Loucy (cell line): Measurements from ENCODE around the gene SKAP2.

Experiments
- H2AFZ ChIP-seq: fragments of 200-600 bp; sonication (generic); 2 replicates; pipeline ENCODE4 v1.6.0; 2016; ENCODE audit warnings: antibody characterized with exemption, mild to moderate bottlenecking, low read length, moderate library complexity
- H3F3A ChIP-seq: fragments of 200-600 bp; 2 replicates; pipeline ENCODE4 v1.6.0; 2016; ENCODE audit warnings: antibody characterized with exemption, low read depth, mild to moderate bottlenecking
- H3K27me3 ChIP-seq: fragments of 200-600 bp; sonication (generic); 2 replicates; pipeline ENCODE4 v1.6.1; 2014; ENCODE audit warnings: low read length, mild to moderate bottlenecking; ENCODE audit not compliant: insufficient read depth, poor library complexity, severe bottlenecking
- H3K36me3 ChIP-seq: fragments of 200-600 bp; sonication (generic); 2 replicates; pipeline ENCODE4 v1.6.1; 2016; ENCODE audit warnings: low read length; ENCODE audit not compliant: insufficient read depth
- H3K4me1 ChIP-seq: fragments of 200-600 bp; sonication (generic); 2 replicates; pipeline ENCODE4 v1.5.1; 2014; ENCODE audit warnings: low read length, mild to moderate bottlenecking; ENCODE audit not compliant: insufficient read depth, poor library complexity, severe bottlenecking
- H3K4me2 ChIP-seq: fragments of 200-600 bp; sonication (generic); 2 replicates; pipeline ENCODE4 v1.6.0; 2014; ENCODE audit warnings: antibody characterized with exemption, low read length, low read depth, mild to moderate bottlenecking; ENCODE audit not compliant: poor library complexity, severe bottlenecking
- H3K4me3 ChIP-seq: fragments of 200-600 bp; sonication (generic); 2 replicates; pipeline ENCODE4 v1.5.1; 2014; ENCODE audit warnings: low read length, mild to moderate bottlenecking, mixed read lengths; ENCODE audit not compliant: poor library complexity, severe bottlenecking
- H3K79me2 ChIP-seq: fragments of 200-600 bp; sonication (generic); 2 replicates; pipeline ENCODE4 v1.6.1; 2014; ENCODE audit warnings: low read length; ENCODE audit not compliant: insufficient read depth
- H3K9ac ChIP-seq: fragments of 200-600 bp; sonication (generic); 2 replicates; pipeline ENCODE4 v1.6.0; 2014; ENCODE audit warnings: mild to moderate bottlenecking, low read depth, low read length, moderate library complexity; ENCODE audit not compliant: poor library complexity, severe bottlenecking
- H3K9me2 ChIP-seq: fragments of 200-600 bp; sonication (generic); replicated peaks from 2 replicates; pipeline ENCODE4 v1.6.1; 2016; ENCODE audit warnings: low read depth, low read length, mixed read lengths
- H3K9me3 ChIP-seq: fragments of 200-600 bp; sonication (generic); 2 replicates; pipeline ENCODE4 v1.6.1; 2014; ENCODE audit warnings: mild to moderate bottlenecking, antibody characterized with exemption, low read length, low read depth; ENCODE audit not compliant: insufficient read depth
- H4K20me1 ChIP-seq: fragments of 200-600 bp; sonication (generic); 2 replicates; pipeline ENCODE4 v1.6.0; 2014; ENCODE audit warnings: antibody characterized with exemption, low read length, mild to moderate bottlenecking; ENCODE audit not compliant: insufficient read depth, poor library complexity, severe bottlenecking
- EZH2phosphoT487 ChIP-seq: fragments of 200-600 bp; IDR thresholded peaks from 2 replicates; pipeline ENCODE4 v1.6.1; 2018; ENCODE audit warnings: antibody characterized with exemption, mild to moderate bottlenecking, moderate library complexity, borderline replicate concordance
- TF ChIP-seq, protein P1 (sequence below): fragments of 200-600 bp; sonication (generic); conservative IDR thresholded peaks from 2 replicates; pipeline ENCODE4 v1.5.1; 2014; ENCODE audit warnings: mild to moderate bottlenecking, antibody characterized with exemption, low read length

Gene SKAP2

DNA sequence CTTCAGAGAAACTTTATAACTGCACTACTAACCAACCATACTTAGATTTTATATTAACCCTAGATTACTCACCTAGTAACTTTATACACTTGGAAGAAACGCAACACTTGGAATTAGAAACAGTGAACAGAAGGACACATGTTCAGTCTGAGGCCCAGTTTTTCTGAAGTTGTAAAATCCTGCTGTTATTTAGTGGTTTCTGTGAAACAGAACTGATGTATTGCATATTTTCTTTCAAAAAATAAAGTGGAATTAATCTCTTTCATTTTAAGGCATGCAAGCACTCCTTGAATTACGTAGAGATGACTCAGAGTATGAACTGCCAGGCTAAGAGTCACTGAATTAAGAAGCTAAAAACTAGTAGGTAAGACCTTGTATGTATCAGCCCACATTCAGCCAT, 215.8 kb downstream of the SKAP2 start:
- H3K27me3 ChIP-seq, result no peaks in the 10 kb centered on the region
- no peaks in the 10 kb centered on the region for H3K36me3 ChIP-seq
- no peaks in the 10 kb centered on the region for H3F3A ChIP-seq
- H3K9me2 ChIP-seq, result no peaks in the 10 kb centered on the region
- no peaks in the 10 kb centered on the region for H3K9me3 ChIP-seq
- no peak overlapping the region for H3K4me2 ChIP-seq
- H3K79me2 ChIP-seq, result no peaks in the 10 kb centered on the region
- H3K9ac ChIP-seq, result no peak overlapping the region
- H3K4me1 ChIP-seq, result peaks cover 18% of the 10 kb centered on the region
- no peak overlapping the region for H3K4me3 ChIP-seq
- H2AFZ ChIP-seq, result no peak overlapping the region
- no peaks in the 10 kb centered on the region for H4K20me1 ChIP-seq
- TF ChIP-seq EZH2phosphoT487, result no peak
- TF ChIP-seq, protein P1, sequence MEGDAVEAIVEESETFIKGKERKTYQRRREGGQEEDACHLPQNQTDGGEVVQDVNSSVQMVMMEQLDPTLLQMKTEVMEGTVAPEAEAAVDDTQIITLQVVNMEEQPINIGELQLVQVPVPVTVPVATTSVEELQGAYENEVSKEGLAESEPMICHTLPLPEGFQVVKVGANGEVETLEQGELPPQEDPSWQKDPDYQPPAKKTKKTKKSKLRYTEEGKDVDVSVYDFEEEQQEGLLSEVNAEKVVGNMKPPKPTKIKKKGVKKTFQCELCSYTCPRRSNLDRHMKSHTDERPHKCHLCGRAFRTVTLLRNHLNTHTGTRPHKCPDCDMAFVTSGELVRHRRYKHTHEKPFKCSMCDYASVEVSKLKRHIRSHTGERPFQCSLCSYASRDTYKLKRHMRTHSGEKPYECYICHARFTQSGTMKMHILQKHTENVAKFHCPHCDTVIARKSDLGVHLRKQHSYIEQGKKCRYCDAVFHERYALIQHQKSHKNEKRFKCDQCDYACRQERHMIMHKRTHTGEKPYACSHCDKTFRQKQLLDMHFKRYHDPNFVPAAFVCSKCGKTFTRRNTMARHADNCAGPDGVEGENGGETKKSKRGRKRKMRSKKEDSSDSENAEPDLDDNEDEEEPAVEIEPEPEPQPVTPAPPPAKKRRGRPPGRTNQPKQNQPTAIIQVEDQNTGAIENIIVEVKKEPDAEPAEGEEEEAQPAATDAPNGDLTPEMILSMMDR, result no peak

DNA sequence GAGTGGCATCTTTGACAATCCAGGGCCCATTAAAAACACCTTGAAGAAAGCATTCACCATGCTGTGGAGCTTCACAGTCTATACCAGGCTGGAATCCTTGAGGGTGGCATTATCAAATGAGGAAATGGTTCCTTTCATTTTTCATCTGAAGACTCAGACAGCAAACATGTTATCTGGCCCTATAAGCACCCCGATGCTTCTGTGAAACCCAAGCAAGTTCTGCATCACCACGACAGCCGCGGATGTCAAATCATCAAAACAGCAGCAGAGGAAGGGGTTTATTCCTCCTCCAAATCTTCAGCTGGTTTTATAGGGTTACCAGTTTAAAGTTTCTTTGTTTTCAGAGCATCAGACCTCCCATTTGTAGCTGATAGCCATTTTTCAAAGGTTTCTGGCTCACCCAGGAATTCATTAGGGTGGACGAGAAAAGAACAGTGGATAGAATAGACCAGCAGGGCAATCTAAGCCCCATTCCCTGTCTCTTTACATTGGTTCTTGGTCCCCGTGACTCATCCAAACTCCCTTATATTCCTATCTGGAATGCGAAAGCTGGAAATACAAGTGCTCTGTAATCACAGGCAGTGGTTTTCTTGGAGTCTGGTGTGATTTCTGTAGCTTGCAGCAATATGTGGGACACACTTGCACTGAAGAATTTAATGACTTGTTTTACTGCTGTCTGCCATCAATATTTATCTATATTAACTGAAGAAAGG, 217.9 kb downstream of the SKAP2 start:
- Histone ChIP-seq H3K9me3 (no peaks in the 10 kb centered on the region), H3K9me2 (no peaks in the 10 kb centered on the region), H3K79me2 (no peaks in the 10 kb centered on the region), H3K4me1 (peaks cover 8% of the 10 kb centered on the region), H3K4me2 (no peak overlapping the region), H3K9ac (no peak overlapping the region), H3K4me3 (no peak overlapping the region), H3F3A (no peaks in the 10 kb centered on the region), H2AFZ (no peak overlapping the region), H3K36me3 (no peaks in the 10 kb centered on the region), H3K27me3 (no peaks in the 10 kb centered on the region), H4K20me1 (no peaks in the 10 kb centered on the region)
- TF ChIP-seq EZH2phosphoT487, result no peak
- TF ChIP-seq, protein P1, result no peak

DNA sequence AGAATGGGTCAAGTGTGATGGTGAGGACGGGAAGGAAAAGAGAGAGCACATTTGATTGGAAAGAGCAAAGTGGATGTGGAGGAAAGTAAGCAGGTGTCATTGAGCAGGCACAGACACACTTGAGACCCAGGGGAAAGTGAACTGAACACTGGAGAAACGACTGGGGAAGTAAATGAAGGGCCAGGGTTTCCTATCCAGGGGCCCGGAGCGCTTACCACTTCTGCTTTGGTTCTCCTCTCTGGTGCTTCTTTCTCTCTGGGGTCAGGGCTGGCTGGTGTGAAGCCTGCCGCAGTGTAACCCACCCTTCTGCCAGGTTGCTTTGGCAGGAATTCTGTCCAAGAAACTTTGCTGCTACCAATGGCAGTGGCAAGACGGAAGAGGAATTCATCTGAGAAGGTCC, 219.3 kb downstream of the SKAP2 start:
- Histone ChIP-seq H4K20me1 (no peaks in the 10 kb centered on the region), H3K27me3 (no peaks in the 10 kb centered on the region), H3K9me3 (no peaks in the 10 kb centered on the region), H3K9ac (no peak overlapping the region), H3K4me3 (no peak overlapping the region), H3K36me3 (no peaks in the 10 kb centered on the region), H3K79me2 (no peaks in the 10 kb centered on the region), H3K9me2 (no peaks in the 10 kb centered on the region), H3K4me2 (no peak overlapping the region), H2AFZ (no peak overlapping the region), H3F3A (no peaks in the 10 kb centered on the region), H3K4me1 (peaks cover 8% of the 10 kb centered on the region)
- TF ChIP-seq, protein P1, result no peak
- no peak for TF ChIP-seq EZH2phosphoT487
